ENCODE data around the gene COL27A1. TPM values are rescaled to one million over a fixed set of nuclear protein-coding genes. Genes with fewer than 3 reads are reported as not detected.

Gene COL27A1
- total RNA-seq, 1 experiment from 2014 or later, result 12.0 TPM

DNA sequence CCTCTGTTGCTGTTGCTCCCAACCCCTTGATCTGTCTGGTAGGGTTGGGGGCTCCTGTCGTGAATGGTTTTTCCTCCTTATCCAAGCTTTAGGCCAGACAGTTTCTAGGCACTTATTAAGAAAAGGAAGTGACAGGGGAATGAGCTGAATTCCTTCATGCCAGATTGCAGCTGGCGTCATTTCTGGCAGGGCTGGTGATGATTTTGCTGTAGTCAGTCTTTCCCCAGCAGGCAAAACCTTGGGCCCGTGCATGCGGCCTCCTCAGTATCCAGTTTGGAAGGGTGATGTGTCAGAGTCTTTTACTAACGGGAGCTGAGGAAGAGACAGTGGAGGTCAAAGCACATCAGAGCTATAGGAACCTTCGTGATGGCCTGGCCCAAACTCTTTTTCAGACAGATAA is 58.8 kb downstream of the COL27A1 start:
- ChIA-PET POLR2A (no interaction called here), CTCF (no interaction called here), RAD21 (ENCODE audit: low non-redundant PET in 1 of 2, low total read pairs in 2 of 2, uncharacterized antibody in 2 of 2, unreplicated experiment in 2 of 2) (no interaction called here)
- H3K27me3 ChIP-seq (ENCODE audit: insufficient read depth, low read length), result no peaks in the 10 kb centered on the region
- DNase-seq (ENCODE audit: low read depth, low spot score) (no peak), ATAC-seq (no peak)
- no peak overlapping the region for H3K4me3 ChIP-seq (replicated peaks in 1 of 2; ENCODE audit: low read depth in 1 of 2, low read length in 2 of 2)
- H3K9me3 ChIP-seq (ENCODE audit: control insufficient read depth in 1 of 2, insufficient read depth in 1 of 2, low read depth in 1 of 2, low read length in 2 of 2), result no peaks in the 10 kb centered on the region
- no TSS peak for BruUV-seq (replicated peaks)
- no peaks in the 10 kb centered on the region for H4K20me1 ChIP-seq (ENCODE audit: insufficient read depth)
- no peaks in the 10 kb centered on the region; a peak in 1 of 4 replicates for H3K4me1 ChIP-seq (ENCODE audit: control insufficient read depth in 1 of 2, insufficient read depth in 2 of 2, low read length in 2 of 2)
- no peak overlapping the region for H2AFZ ChIP-seq (ENCODE audit: low read depth, low read length, poor library complexity, severe bottlenecking)
- H3K27ac ChIP-seq (ENCODE audit: low read depth, low read length), result no peak overlapping the region
- H3K9ac ChIP-seq (ENCODE audit: low read length), result no peak overlapping the region
- no peaks in the 10 kb centered on the region for H3K9me2 ChIP-seq (ENCODE audit: insufficient read depth)
- no peaks in the 10 kb centered on the region for H3K79me2 ChIP-seq (ENCODE audit: insufficient read depth, low read length)
- intact Hi-C loops (cut with micrococcal nuclease), result no loop called here
- no peak for TF ChIP-seq CEBPB (IDR thresholded peaks at IDR 0.05; ENCODE audit: low read depth)
- no peak for TF ChIP-seq POLR2A (IDR thresholded peaks at IDR 0.05; ENCODE audit: borderline replicate concordance, extremely low read depth, insufficient read depth, insufficient read length)
- TF ChIP-seq SIN3A (IDR thresholded peaks at IDR 0.05; ENCODE audit: low read depth), result no peak
- no peak for TF ChIP-seq SRF (IDR thresholded peaks at IDR 0.05; ENCODE audit: low read depth)
- TF ChIP-seq ZNF274 (IDR thresholded peaks at IDR 0.05; ENCODE audit: low read depth, low read length), result no peak
- no peak for TF ChIP-seq EZH2phosphoT487 (IDR thresholded peaks at IDR 0.05; ENCODE audit: borderline replicate concordance)
- TF ChIP-seq RAD21 (IDR thresholded peaks at IDR 0.05; ENCODE audit: low read depth), result no peak
- no peak for TF ChIP-seq POLR2AphosphoS5 (IDR thresholded peaks at IDR 0.05; ENCODE audit: low read depth, low read length)
- TF ChIP-seq YY1 (IDR thresholded peaks at IDR 0.05; ENCODE audit: extremely low read depth, insufficient replicate concordance, low read depth, low read length), result no peak
- TF ChIP-seq CBX3 (IDR thresholded peaks at IDR 0.05; ENCODE audit: low read depth), result no peak
- TF ChIP-seq, protein P1, sequence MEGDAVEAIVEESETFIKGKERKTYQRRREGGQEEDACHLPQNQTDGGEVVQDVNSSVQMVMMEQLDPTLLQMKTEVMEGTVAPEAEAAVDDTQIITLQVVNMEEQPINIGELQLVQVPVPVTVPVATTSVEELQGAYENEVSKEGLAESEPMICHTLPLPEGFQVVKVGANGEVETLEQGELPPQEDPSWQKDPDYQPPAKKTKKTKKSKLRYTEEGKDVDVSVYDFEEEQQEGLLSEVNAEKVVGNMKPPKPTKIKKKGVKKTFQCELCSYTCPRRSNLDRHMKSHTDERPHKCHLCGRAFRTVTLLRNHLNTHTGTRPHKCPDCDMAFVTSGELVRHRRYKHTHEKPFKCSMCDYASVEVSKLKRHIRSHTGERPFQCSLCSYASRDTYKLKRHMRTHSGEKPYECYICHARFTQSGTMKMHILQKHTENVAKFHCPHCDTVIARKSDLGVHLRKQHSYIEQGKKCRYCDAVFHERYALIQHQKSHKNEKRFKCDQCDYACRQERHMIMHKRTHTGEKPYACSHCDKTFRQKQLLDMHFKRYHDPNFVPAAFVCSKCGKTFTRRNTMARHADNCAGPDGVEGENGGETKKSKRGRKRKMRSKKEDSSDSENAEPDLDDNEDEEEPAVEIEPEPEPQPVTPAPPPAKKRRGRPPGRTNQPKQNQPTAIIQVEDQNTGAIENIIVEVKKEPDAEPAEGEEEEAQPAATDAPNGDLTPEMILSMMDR (IDR thresholded peaks at IDR 0.05 in 2 of 3, conservative IDR thresholded peaks at IDR 0.05 in 1 of 3; ENCODE audit: borderline replicate concordance in 1 of 3, insufficient read depth in 1 of 3, low read depth in 2 of 3, low read length in 2 of 3), result no peak
- TF ChIP-seq EZH2 (IDR thresholded peaks at IDR 0.05), result no peak
- H3K36me3 ChIP-seq (ENCODE audit: control insufficient read depth in 1 of 2, insufficient read depth in 2 of 2, low read length in 2 of 2), result no peaks in the 10 kb centered on the region
- no peak overlapping the region for H3K4me2 ChIP-seq (ENCODE audit: low read length)

Data from HCT116 (cell line).